HG03469 (cell line): Measurements from ENCODE around the gene STX4.
"Not testable (repeated sequence)": the region's sequence is repeated elsewhere in the genome, so short reads cannot be mapped to it uniquely, and the experiment has no call there.

Experiments
- ATAC-seq: cut with Tn5 transposase; IDR thresholded peaks from one replicate; pipeline ENCODE4 v1.9.1; 2021; ENCODE audit warnings: mild to moderate bottlenecking, moderate library complexity, moderate number of reproducible peaks; ENCODE audit not compliant: unreplicated experiment

STX4 gene

GRCh38 chr16:31013292-31013691, 20.1 kb upstream of the STX4 start:
- not testable (repeated sequence) for ATAC-seq

GRCh38 chr16:31016018-31016417, 17.3 kb upstream of the STX4 start:
- no peak for ATAC-seq

- ATAC-seq, result not testable (repeated sequence)
These were observed 15.6 kb upstream of the STX4 start for GRCh38 chr16:31017756-31018155.

- no peak for ATAC-seq
These were observed 12.8 kb upstream of the STX4 start for GRCh38 chr16:31020536-31020935.

DNA sequence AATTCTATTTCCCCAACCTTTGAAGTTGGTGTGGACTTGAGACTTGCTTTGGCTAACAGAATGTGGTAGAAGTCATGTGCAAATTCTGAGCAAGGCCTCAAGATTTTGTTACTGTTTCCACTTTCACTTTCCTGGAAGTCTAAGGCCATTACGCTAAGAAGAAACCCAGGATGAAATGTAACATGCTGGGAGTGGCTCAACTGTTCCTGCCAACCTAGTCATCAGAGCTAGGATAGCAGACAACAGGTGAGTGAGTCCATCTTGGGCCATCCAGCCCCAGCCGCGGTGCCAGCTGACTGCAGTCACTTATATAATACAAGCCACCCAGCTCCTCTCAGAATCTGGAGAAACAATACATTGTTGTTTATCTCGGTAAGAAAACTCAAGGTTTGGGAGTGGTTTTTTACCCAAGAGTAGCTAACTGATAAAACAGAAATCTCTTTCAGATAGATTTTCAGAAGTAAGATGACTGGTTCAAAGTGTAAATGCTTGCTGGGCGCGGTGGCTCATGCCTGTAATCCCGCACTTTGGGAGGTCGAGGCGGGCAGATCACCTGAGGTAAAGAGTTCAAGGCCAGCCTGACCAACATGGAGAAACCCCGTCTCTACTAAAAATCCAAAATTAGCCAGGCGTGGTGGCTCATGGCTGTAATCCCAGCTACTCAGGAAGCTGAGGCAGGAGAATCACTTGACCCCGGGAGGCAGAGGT, 10.7 kb upstream of the STX4 start:
- ATAC-seq, result no peak

DNA sequence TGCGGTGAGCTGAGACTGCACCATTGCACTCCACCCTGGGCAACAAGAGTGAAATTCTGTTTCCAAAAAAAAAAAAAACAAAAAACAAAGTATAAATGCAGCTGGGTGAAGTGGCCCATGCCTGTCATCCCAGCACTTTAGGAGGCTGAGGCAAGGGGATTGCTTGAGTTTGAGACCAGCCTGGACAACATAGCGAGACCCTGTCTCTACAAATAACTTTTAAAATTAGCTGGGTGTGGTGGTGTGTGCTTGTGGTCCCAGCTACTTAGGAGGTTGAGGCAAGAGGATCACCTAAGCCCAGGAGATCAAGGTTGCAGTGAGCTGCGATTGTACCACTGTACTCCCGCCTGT, 10.1 kb upstream of the STX4 start:
- no peak for ATAC-seq

- no peak for ATAC-seq
These were observed 9.6 kb upstream of the STX4 start for GRCh38 chr16:31023627-31024226.

- no peak for ATAC-seq
These were observed 8.0 kb upstream of the STX4 start for GRCh38 chr16:31025339-31025738.

DNA sequence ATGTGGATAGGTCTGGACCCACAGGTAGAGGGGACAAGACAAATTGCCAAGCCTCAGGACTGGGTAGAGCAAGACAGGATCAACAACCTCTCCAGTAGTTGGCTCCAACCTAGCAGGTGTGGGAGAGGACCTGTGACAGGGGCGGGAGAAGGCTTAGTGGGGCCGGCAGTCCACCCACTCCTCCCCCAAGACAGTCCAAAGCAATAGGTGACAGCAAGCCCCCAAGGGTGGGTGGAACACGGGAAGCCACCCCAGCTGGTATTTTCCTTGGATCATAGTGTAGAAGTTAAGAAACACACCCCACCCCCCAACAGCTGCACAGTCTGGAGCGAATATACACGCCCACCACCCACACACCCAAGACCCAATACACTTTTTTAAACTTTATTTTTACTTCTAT, 4.1 kb upstream of the STX4 start:
- ATAC-seq, result no peak

DNA sequence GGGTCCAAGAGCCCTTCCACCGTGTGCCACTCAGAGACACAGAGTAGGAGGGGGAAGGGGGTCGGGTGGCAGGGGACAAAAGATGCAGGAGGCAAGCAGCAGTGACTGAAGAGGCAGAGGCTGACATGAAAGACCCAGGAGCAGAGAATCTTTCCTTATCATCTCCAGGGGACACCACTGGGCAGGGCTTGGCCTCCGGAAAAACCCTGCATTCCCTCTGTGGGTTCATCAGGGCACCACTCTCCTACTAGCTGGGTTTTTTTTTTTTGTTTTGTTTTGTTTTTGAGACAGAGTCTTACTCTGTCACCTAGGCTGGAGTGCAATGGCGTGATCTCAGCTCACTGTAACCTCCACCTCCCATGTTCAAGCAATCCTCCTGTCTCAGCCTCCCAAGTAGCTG, 2.1 kb upstream of the STX4 start:
- ATAC-seq, result no peak

GRCh38 chr16:31033709-31034492, 543 bp downstream of the STX4 start:
- ATAC-seq, result peak; percentile 31

GRCh38 chr16:31036691-31037090, 3.3 kb downstream of the STX4 start:
- ATAC-seq, result no peak

- ATAC-seq, result no peak
These were observed 5.6 kb downstream of the STX4 start for GRCh38 chr16:31038993-31039392.

DNA sequence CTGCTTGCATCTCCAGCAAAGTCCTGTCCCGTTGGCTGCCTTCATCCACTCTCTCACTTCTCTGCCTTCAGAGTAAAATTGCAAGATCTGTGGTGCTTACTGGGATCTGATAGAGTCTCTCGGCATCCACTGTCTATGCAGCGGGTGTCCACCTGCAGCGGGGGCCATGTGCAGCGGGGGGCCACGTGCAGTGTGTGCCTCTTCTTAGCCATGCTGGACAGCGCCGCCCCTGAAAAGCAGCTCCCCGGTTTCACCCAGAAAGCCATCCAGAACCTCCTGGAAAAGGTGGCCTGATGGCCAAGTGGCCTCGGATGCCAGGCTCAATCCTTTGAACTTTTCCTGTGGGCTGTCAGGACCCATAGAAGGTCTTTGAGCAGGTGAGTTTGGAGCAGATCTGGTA, 9.5 kb downstream of the STX4 start:
- no peak for ATAC-seq

- no peak for ATAC-seq
These were observed 10.0 kb downstream of the STX4 start for GRCh38 chr16:31043352-31043751.

DNA sequence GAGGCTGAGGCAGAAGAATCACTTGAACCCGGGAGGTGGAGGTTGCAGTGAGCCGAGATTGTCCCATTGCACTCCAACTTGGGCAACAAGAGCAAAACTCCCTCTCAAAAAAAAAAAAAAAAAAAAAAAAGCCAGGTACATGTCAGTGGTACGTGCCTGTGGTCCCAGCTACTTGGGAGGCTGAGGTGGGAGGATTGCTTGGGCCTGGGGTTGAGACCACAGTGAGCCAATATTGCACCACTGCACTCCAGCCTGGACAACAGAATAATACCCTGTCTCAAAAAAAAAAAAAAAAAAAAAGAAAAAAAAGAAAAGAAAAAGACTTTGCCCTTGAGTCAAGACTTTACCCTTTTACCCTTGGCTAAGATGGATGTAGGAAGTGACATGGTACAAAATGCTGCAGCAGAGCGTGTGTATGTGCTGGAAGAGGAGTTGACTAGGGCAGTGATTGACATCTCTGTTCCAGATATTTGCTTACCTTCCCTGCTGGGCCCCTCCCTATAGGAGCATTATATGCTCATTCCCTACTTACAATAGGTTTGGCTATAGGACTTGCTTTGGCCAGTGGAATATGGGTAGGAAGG, 10.6 kb downstream of the STX4 start:
- ATAC-seq, result no peak

DNA sequence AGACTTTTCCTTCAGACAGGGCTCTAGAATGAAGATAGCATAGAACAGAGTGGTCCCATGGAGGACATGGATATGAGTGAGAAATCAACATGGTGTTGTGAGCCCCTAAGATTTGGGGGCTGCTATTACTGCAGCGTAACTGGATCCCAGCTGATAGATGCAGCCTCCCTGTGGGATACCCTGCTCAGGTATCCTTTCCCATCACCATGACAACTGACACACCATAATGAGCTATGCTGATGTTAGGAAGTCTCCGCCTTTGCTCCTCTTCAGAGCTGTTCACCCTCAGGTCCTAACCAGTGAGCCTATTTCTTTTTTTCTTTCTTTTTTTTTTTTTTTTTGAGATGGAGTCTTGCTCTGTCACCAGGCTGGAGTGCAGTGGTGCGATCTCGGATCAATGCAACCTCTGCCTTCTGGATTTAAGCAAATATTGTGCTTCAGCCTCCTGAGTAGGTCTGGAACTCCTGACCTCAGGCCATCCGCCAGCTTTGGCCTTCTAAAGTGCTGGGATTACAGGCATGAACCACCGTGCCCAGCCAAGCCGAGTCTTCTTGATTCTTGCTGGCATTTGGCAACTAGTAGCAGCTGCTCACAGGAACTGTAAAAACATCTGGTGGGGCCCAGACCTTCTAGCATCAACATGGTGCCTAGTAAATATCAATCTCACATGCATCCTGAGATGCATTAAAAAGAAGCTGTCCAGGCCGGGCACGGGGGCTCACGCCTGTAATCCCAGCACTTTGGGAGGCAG, 17.1 kb downstream of the STX4 start:
- ATAC-seq, result no peak

GRCh38 chr16:31052114-31052513, 18.8 kb downstream of the STX4 start:
- ATAC-seq, result no peak

- ATAC-seq, result no peak
These were observed 22.3 kb downstream of the STX4 start for GRCh38 chr16:31055613-31056012.

GRCh38 chr16:31061126-31061812, 27.9 kb downstream of the STX4 start:
- ATAC-seq, result no peak
